ENCODE measurements around the gene DIMT1.

Gene DIMT1

GRCh38 chr5:62403411-62404250, at the start of gene DIMT1:
Gene DIMT1 (minus strand): TSS chr5:62403905. CDS start chr5:62403772, 133 bp downstream.
- DNase-seq (ENCODE audit: low read depth in 2 of 2): peak; percentile 89 to 93

GRCh38 chr5:62450259-62450658, 46.6 kb upstream of the DIMT1 start:
- no peak for DNase-seq (ENCODE audit: low read depth in 2 of 2)

- DNase-seq (ENCODE audit: low read depth in 2 of 2): no peak
Observed at GRCh38 chr5:62448528-62448927, 44.8 kb upstream of the DIMT1 start.

GRCh38 chr5:62432621-62433064, 28.9 kb upstream of the DIMT1 start:
- no peak for DNase-seq (ENCODE audit: low read depth in 2 of 2)

- DNase-seq (ENCODE audit: low read depth in 2 of 2): no peak
Observed at GRCh38 chr5:62431735-62432620, 28.3 kb upstream of the DIMT1 start.

- no peak for DNase-seq (ENCODE audit: low read depth in 2 of 2)
Observed at GRCh38 chr5:62424763-62425162, 21.1 kb upstream of the DIMT1 start.

- DNase-seq (ENCODE audit: low read depth in 2 of 2): no peak
Observed at GRCh38 chr5:62421414-62421813, 17.7 kb upstream of the DIMT1 start.

- no peak for DNase-seq (ENCODE audit: low read depth in 2 of 2)
Observed at GRCh38 chr5:62419609-62420008, 15.9 kb upstream of the DIMT1 start.

- no peak for DNase-seq (ENCODE audit: low read depth in 2 of 2)
Observed at GRCh38 chr5:62418462-62419076, 14.9 kb upstream of the DIMT1 start.

- no peak for DNase-seq (ENCODE audit: low read depth in 2 of 2)
Observed at GRCh38 chr5:62413711-62414110, 10.0 kb upstream of the DIMT1 start.

- peak; percentile 98 to 99 for DNase-seq (ENCODE audit: low read depth in 2 of 2)
Observed at GRCh38 chr5:62412549-62413329, 9.0 kb upstream of the DIMT1 start, which contains the start of gene IPO11. Gene IPO11 (plus strand): TSS chr5:62412763. CDS start chr5:62437280, 24,517 bp downstream.

- DNase-seq (ENCODE audit: low read depth in 2 of 2): no peak
Observed at GRCh38 chr5:62395210-62395950, 8.3 kb downstream of the DIMT1 start.

- no peak for DNase-seq (ENCODE audit: low read depth in 2 of 2)
Observed at GRCh38 chr5:62386824-62387223, 16.9 kb downstream of the DIMT1 start.

GRCh38 chr5:62385816-62386400, 17.8 kb downstream of the DIMT1 start:
- no peak for DNase-seq (ENCODE audit: low read depth in 2 of 2)

- DNase-seq (ENCODE audit: low read depth in 2 of 2): no peak
Observed at GRCh38 chr5:62385131-62385530, 18.6 kb downstream of the DIMT1 start.

- DNase-seq (ENCODE audit: low read depth in 2 of 2): no peak
Observed at GRCh38 chr5:62376064-62376463, 27.6 kb downstream of the DIMT1 start.

- DNase-seq (ENCODE audit: low read depth in 2 of 2): no peak
Observed at GRCh38 chr5:62375627-62376026, 28.1 kb downstream of the DIMT1 start.

- DNase-seq (ENCODE audit: low read depth in 2 of 2): no peak
Observed at GRCh38 chr5:62374090-62374489, 29.6 kb downstream of the DIMT1 start.

- no peak for DNase-seq (ENCODE audit: low read depth in 2 of 2)
Observed at GRCh38 chr5:62373382-62373781, 30.3 kb downstream of the DIMT1 start.

GRCh38 chr5:62372600-62372999, 31.1 kb downstream of the DIMT1 start:
- no peak for DNase-seq (ENCODE audit: low read depth in 2 of 2)
